Measurements from ENCODE around the gene ANGPTL4.
"Not testable (repeated sequence)": the region's sequence is repeated elsewhere in the genome, so short reads cannot be mapped to it uniquely, and the experiment has no call there.

Gene ANGPTL4

GRCh38 chr19:8389891-8390616 lies 26.1 kb downstream of the ANGPTL4 start, which contains the start of gene RAB11B:
Gene RAB11B (plus strand): TSS chr19:8390360. CDS start chr19:8390417, 57 bp downstream.
- peak; percentile 95 for DNase-seq (ENCODE audit: low read depth in 1 of 2, low spot score in 1 of 2)

- peak; percentile 81 to 85 for DNase-seq (ENCODE audit: low read depth in 1 of 2, low spot score in 1 of 2)
These were observed 26.6 kb downstream of the ANGPTL4 start for GRCh38 chr19:8390617-8390981.

- no peak for DNase-seq (ENCODE audit: low read depth in 1 of 2, low spot score in 1 of 2)
These were observed 27.5 kb downstream of the ANGPTL4 start for GRCh38 chr19:8391198-8392016.

GRCh38 chr19:8392017-8392591 lies 28.1 kb downstream of the ANGPTL4 start:
- no peak for DNase-seq (ENCODE audit: low read depth in 1 of 2, low spot score in 1 of 2)

GRCh38 chr19:8393192-8393870 lies 29.4 kb downstream of the ANGPTL4 start:
- no peak for DNase-seq (ENCODE audit: low read depth in 1 of 2, low spot score in 1 of 2)

- no peak for DNase-seq (ENCODE audit: low read depth in 1 of 2, low spot score in 1 of 2)
These were observed 29.9 kb downstream of the ANGPTL4 start for GRCh38 chr19:8393871-8394250.

- DNase-seq (ENCODE audit: low read depth in 1 of 2, low spot score in 1 of 2), result no peak
These were observed 31.7 kb downstream of the ANGPTL4 start for GRCh38 chr19:8395621-8396082.

- no peak for DNase-seq (ENCODE audit: low read depth in 1 of 2, low spot score in 1 of 2)
These were observed 32.2 kb downstream of the ANGPTL4 start for GRCh38 chr19:8396185-8396562.

GRCh38 chr19:8396563-8397203 lies 32.7 kb downstream of the ANGPTL4 start:
- peak; percentile 40 to 44 for DNase-seq (ENCODE audit: low read depth in 1 of 2, low spot score in 1 of 2)

- no peak for DNase-seq (ENCODE audit: low read depth in 1 of 2, low spot score in 1 of 2)
These were observed 33.3 kb downstream of the ANGPTL4 start for GRCh38 chr19:8397271-8397670.

- no peak for DNase-seq (ENCODE audit: low read depth in 1 of 2, low spot score in 1 of 2)
These were observed 33.9 kb downstream of the ANGPTL4 start for GRCh38 chr19:8397746-8398310.

- no peak for DNase-seq (ENCODE audit: low read depth in 1 of 2, low spot score in 1 of 2)
These were observed 34.4 kb downstream of the ANGPTL4 start for GRCh38 chr19:8398311-8398771.

- no peak for DNase-seq (ENCODE audit: low read depth in 1 of 2, low spot score in 1 of 2)
These were observed 35.8 kb downstream of the ANGPTL4 start for GRCh38 chr19:8399681-8400188.

GRCh38 chr19:8401981-8402411 lies 38.0 kb downstream of the ANGPTL4 start:
- DNase-seq (ENCODE audit: low read depth in 1 of 2, low spot score in 1 of 2), result no peak

GRCh38 chr19:8403098-8403819 lies 39.3 kb downstream of the ANGPTL4 start:
- no peak for DNase-seq (ENCODE audit: low read depth in 1 of 2, low spot score in 1 of 2)

- DNase-seq (ENCODE audit: low read depth in 1 of 2, low spot score in 1 of 2), result no peak
These were observed 39.8 kb downstream of the ANGPTL4 start for GRCh38 chr19:8403820-8404109.

GRCh38 chr19:8404391-8405151 lies 40.6 kb downstream of the ANGPTL4 start:
- no peak for DNase-seq (ENCODE audit: low read depth in 1 of 2, low spot score in 1 of 2)

GRCh38 chr19:8410718-8411117 lies 46.8 kb downstream of the ANGPTL4 start:
- DNase-seq (ENCODE audit: low read depth in 1 of 2, low spot score in 1 of 2), result not testable (repeated sequence)

Data from activated T-helper 1 cell treated with anti-CD3 and anti-CD28 coated beads, Interleukin-2, amount 50 U/mL, for 16 hours (primary cell).